ENCODE results near the gene CLEC4M.
"Not testable (repeated sequence)": the region's sequence is repeated elsewhere in the genome, so short reads cannot be mapped to it uniquely, and the experiment has no call there.

CLEC4M gene

GRCh38 chr19:7792281-7792680 lies 29.2 kb downstream of the CLEC4M start:
- DNase-seq (ENCODE audit: low read depth) = no peak
- TF ChIP-seq, protein P1, sequence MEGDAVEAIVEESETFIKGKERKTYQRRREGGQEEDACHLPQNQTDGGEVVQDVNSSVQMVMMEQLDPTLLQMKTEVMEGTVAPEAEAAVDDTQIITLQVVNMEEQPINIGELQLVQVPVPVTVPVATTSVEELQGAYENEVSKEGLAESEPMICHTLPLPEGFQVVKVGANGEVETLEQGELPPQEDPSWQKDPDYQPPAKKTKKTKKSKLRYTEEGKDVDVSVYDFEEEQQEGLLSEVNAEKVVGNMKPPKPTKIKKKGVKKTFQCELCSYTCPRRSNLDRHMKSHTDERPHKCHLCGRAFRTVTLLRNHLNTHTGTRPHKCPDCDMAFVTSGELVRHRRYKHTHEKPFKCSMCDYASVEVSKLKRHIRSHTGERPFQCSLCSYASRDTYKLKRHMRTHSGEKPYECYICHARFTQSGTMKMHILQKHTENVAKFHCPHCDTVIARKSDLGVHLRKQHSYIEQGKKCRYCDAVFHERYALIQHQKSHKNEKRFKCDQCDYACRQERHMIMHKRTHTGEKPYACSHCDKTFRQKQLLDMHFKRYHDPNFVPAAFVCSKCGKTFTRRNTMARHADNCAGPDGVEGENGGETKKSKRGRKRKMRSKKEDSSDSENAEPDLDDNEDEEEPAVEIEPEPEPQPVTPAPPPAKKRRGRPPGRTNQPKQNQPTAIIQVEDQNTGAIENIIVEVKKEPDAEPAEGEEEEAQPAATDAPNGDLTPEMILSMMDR (conservative IDR thresholded peaks at IDR 0.05; ENCODE audit: low read depth, low read length) = no peak
- H3K4me3 ChIP-seq (ENCODE audit: low read length) = no peak overlapping the region

DNA sequence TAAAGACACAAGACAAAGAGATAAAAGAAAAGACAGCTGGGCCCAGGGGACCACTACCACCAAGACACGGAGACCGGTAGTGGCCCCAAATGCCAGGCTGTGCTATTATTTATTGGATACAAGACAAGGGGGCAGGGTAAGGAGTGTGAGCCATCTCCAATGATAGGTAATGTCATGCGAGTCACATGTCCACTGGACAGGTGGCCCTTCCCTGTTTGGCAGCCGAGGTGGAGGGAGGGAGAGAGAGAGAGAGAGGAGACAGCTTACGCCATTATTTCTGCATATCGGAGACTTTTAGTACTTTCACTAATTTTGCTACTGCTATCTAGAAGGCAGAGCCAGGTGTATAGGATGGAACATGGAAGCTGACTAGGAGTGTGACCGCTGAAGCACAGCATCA lies 29.7 kb downstream of the CLEC4M start:
- not testable (repeated sequence) for DNase-seq (ENCODE audit: low read depth)

GRCh38 chr19:7793493-7793892 lies 30.4 kb downstream of the CLEC4M start:
- H3K4me3 ChIP-seq (ENCODE audit: low read length) = no peak overlapping the region
- no peak for DNase-seq (ENCODE audit: low read depth)
- TF ChIP-seq, protein P1 (conservative IDR thresholded peaks at IDR 0.05; ENCODE audit: low read depth, low read length) = no peak

More for the DNA sequence above, 29.7 kb downstream of the CLEC4M start:
- H3K4me3 ChIP-seq (ENCODE audit: low read length) = not testable (repeated sequence)

- no peak overlapping the region for H3K4me3 ChIP-seq (ENCODE audit: low read length)
- TF ChIP-seq, protein P1 (conservative IDR thresholded peaks at IDR 0.05; ENCODE audit: low read depth, low read length) = no peak
- DNase-seq (ENCODE audit: low read depth) = no peak
Observed at GRCh38 chr19:7795555-7796161, 32.6 kb downstream of the CLEC4M start.

DNA sequence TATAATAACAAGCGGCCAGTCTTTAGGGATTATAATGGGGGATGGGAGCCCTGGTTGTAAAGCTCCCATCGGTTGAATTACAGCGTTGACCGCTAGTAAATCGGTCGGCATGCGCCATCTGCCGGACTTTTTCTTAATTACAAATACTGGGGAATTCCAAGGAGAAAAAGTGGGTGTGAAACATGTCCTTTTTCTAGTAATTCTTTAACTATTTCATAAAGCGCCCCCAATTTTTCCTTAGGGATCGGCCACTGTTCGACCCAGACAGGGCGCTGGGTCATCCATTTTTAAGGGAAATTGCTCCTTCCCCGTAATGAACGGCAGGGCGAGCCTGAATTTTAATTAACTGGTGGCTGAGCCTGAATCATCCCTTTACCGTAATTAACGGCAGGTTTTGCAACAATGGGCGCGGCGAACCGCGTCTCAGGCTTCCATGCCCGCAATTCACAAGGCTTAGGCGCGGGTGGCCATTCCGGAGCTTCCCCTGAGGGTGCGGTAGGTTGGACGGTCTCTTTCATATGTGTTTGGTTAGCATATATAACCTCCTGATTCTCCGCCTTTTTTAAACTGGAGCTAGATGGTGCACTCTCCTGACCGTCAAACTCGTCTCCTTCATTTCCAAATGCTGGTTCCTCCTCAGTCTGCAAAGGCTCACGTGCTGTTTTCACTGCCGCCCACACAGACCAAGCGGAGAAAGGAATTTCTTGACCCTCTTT lies 36.8 kb downstream of the CLEC4M start:
- no peak overlapping the region for H3K4me3 ChIP-seq (ENCODE audit: low read length)
- peak; percentile 60 for DNase-seq (ENCODE audit: low read depth)
- TF ChIP-seq, protein P1 (conservative IDR thresholded peaks at IDR 0.05; ENCODE audit: low read depth, low read length) = peak; percentile 60

- no peak overlapping the region for H3K4me3 ChIP-seq (ENCODE audit: low read length)
- no peak for DNase-seq (ENCODE audit: low read depth)
- TF ChIP-seq, protein P1 (conservative IDR thresholded peaks at IDR 0.05; ENCODE audit: low read depth, low read length) = no peak
Observed at GRCh38 chr19:7801020-7801570, 38.1 kb downstream of the CLEC4M start.

DNA sequence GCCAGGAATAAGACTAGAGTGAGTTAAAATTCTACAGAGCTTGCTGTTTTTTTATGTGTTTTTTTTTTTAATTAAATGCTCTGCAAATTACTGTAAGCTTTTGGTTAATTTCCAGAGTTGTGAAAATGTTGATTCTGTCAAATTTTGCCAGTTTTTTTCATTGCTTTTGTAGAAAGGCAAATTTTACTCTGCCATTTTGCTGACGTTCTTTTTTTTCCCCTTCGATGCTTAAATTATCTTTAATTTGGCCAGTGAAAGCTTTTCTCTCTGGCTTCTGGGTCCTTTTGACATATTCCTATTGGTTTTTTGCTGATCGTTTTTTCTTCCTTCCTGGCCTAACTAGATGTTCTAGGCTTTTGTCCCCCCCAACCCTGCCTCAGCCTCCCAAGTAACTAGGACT lies 43.2 kb downstream of the CLEC4M start:
- DNase-seq (ENCODE audit: low read depth) = no peak
- H3K4me3 ChIP-seq (ENCODE audit: low read length) = no peak overlapping the region
- TF ChIP-seq, protein P1 (conservative IDR thresholded peaks at IDR 0.05; ENCODE audit: low read depth, low read length) = no peak
